ENCODE data around the gene LMBRD2.
A peak's percentile ranks its signal among the peaks of the same experiment; 100 is the strongest.

LMBRD2 gene

DNA sequence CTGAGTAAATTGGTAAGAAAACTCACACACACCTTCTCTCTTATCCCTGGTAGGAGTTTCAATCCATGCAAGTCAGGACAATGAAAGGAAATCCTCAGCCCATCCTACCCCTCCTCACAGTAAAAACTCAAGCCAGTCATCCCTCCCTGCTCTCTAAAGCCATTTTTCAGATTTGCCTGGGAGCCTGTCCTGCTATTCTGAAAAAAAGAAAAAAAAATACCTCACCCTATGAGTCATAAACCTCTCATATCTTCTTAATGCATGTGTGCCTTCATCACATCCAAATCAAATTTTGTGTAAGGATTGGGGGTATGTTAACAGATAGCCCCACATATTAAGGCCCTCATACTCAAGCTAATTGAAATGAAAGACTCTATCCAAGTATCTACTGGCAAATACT is 99.1 kb downstream of the LMBRD2 start:
- no peak overlapping the region for H3K27ac ChIP-seq (ENCODE audit: poor library complexity, severe bottlenecking)
- ATAC-seq (ENCODE audit: low read depth) = peak; percentile 63; the same call in 1 of the 3 replicates
- no peaks in the 10 kb centered on the region for H3K36me3 ChIP-seq (ENCODE audit: low read depth)
- no peak for DNase-seq (ENCODE audit: low spot score)
- H3K4me1 ChIP-seq (ENCODE audit: insufficient read depth, poor library complexity, severe bottlenecking) = no peaks in the 10 kb centered on the region
- H3K27me3 ChIP-seq (ENCODE audit: insufficient read depth, poor library complexity, severe bottlenecking) = no peaks in the 10 kb centered on the region
- TF ChIP-seq, protein P1, sequence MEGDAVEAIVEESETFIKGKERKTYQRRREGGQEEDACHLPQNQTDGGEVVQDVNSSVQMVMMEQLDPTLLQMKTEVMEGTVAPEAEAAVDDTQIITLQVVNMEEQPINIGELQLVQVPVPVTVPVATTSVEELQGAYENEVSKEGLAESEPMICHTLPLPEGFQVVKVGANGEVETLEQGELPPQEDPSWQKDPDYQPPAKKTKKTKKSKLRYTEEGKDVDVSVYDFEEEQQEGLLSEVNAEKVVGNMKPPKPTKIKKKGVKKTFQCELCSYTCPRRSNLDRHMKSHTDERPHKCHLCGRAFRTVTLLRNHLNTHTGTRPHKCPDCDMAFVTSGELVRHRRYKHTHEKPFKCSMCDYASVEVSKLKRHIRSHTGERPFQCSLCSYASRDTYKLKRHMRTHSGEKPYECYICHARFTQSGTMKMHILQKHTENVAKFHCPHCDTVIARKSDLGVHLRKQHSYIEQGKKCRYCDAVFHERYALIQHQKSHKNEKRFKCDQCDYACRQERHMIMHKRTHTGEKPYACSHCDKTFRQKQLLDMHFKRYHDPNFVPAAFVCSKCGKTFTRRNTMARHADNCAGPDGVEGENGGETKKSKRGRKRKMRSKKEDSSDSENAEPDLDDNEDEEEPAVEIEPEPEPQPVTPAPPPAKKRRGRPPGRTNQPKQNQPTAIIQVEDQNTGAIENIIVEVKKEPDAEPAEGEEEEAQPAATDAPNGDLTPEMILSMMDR (IDR thresholded peaks at IDR 0.05; ENCODE audit: poor library complexity, severe bottlenecking) = no peak
- no peak overlapping the region for H3K4me3 ChIP-seq (ENCODE audit: severe bottlenecking)
- H3K9me3 ChIP-seq (ENCODE audit: severe bottlenecking) = no peaks in the 10 kb centered on the region

DNA sequence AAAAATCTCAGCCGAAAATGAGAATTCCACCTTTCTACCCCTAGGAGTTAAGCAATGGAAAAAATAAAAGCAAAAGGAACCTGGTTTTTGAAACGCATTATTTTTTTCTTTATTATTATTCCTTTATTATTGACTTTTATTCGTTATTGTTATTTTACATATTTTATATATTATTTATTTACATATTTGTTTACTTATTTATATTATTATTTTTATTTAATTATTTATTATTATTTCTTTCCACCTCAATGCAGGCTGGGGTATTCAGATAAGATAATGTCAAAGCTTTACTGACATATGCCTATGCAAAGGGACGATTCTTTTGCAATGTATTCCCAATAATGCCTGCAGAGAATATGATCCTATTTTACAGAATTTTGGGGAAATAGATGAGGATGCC is 101.7 kb downstream of the LMBRD2 start:
- no peaks in the 10 kb centered on the region for H3K36me3 ChIP-seq (ENCODE audit: low read depth)
- TF ChIP-seq, protein P1 (IDR thresholded peaks at IDR 0.05; ENCODE audit: poor library complexity, severe bottlenecking) = no peak
- peaks cover 2% of the 10 kb centered on the region for H3K27me3 ChIP-seq (ENCODE audit: insufficient read depth, poor library complexity, severe bottlenecking)
- H3K4me1 ChIP-seq (ENCODE audit: insufficient read depth, poor library complexity, severe bottlenecking) = no peaks in the 10 kb centered on the region
- no peak overlapping the region for H3K27ac ChIP-seq (ENCODE audit: poor library complexity, severe bottlenecking)
- no peaks in the 10 kb centered on the region for H3K9me3 ChIP-seq (ENCODE audit: severe bottlenecking)
- no peak overlapping the region for H3K4me3 ChIP-seq (ENCODE audit: severe bottlenecking)
- no peak for ATAC-seq (ENCODE audit: low read depth)
- no peak for DNase-seq (ENCODE audit: low spot score)
